Testis (tissue), 2 donors: ENCODE results near the gene TIMM23B.
"Not testable (repeated sequence)": the region's sequence is repeated elsewhere in the genome, so short reads cannot be mapped to it uniquely, and the experiment has no call there.

ENCODE experiments used
- POLR2A ChIP-seq: fragments of 450-650 bp; IDR thresholded peaks from one replicate; pipeline ENCODE4 v1.6.1; 2017; ENCODE audit warnings: antibody characterized with exemption, mild to moderate bottlenecking, moderate library complexity
- TF ChIP-seq, protein P1 (sequence below), 3 experiments: fragments of 450-650 bp in 2 of 3; fragments of 200-600 bp in 1 of 3; sonication (generic) in 1 of 3; IDR thresholded peaks; one replicate each; pipeline ENCODE4 v1.5.1; 2016 to 2019; ENCODE audit warnings: antibody characterized with exemption in 3 of 3, mild to moderate bottlenecking in 2 of 3, moderate library complexity in 1 of 3

DNA sequence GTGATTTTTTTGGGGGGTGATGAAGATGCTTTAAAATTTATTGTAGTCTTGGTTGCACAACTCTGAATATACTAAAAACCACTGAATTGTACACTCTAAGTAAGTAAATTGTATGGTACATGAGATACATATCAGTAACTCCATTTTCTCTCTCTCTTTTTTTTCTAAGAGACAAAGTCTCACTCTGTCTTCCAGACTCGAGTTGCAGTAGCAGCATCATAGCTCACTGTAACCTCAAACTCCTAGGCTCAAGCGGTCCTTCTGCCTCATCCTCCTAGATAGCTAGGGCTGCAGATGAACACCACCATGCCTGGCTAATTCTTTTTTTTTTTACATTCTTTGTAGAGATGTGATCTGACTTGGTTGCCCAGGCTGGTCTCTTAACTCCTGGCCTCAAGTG is 6.9 kb downstream of the TIMM23B start:
- TF ChIP-seq POLR2A = not testable (repeated sequence)
- TF ChIP-seq, protein P1, sequence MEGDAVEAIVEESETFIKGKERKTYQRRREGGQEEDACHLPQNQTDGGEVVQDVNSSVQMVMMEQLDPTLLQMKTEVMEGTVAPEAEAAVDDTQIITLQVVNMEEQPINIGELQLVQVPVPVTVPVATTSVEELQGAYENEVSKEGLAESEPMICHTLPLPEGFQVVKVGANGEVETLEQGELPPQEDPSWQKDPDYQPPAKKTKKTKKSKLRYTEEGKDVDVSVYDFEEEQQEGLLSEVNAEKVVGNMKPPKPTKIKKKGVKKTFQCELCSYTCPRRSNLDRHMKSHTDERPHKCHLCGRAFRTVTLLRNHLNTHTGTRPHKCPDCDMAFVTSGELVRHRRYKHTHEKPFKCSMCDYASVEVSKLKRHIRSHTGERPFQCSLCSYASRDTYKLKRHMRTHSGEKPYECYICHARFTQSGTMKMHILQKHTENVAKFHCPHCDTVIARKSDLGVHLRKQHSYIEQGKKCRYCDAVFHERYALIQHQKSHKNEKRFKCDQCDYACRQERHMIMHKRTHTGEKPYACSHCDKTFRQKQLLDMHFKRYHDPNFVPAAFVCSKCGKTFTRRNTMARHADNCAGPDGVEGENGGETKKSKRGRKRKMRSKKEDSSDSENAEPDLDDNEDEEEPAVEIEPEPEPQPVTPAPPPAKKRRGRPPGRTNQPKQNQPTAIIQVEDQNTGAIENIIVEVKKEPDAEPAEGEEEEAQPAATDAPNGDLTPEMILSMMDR (IDR thresholded peaks at IDR 0.05) = not testable (repeated sequence)
